ENCODE measurements around the gene CNP.
"Not testable (repeated sequence)": the region's sequence is repeated elsewhere in the genome, so short reads cannot be mapped to it uniquely, and the experiment has no call there.

The CNP gene

GRCh38 chr17:41919840-41920579 lies 46.6 kb upstream of the CNP start:
- H3K4me1 Mint-ChIP-seq = peaks cover 33% of the 10 kb centered on the region
- peak overlapping the region; percentile 92 to 96 (median 95) for H3K4me3 Mint-ChIP-seq
- H3K36me3 Mint-ChIP-seq (ENCODE audit: low read depth) = peaks cover 4% of the 10 kb centered on the region
- H3K9me3 Mint-ChIP-seq = no peaks in the 10 kb centered on the region
- TF ChIP-seq CTCF (IDR thresholded peaks at IDR 0.05; ENCODE audit: unreplicated experiment in 3 of 3) = no peak
- H3K27me3 Mint-ChIP-seq (ENCODE audit: low read depth) = no peaks in the 10 kb centered on the region
- H3K27ac Mint-ChIP-seq = peak overlapping the region; percentile 48 to 92 (median 88)

- H3K27me3 Mint-ChIP-seq (ENCODE audit: low read depth) = no peaks in the 10 kb centered on the region
- H3K36me3 Mint-ChIP-seq (ENCODE audit: low read depth) = peaks cover 4% of the 10 kb centered on the region
- no peaks in the 10 kb centered on the region for H3K9me3 Mint-ChIP-seq
- H3K4me1 Mint-ChIP-seq = peaks cover 28% of the 10 kb centered on the region
- no peak overlapping the region for H3K27ac Mint-ChIP-seq
- H3K4me3 Mint-ChIP-seq = no peak overlapping the region
- TF ChIP-seq CTCF (IDR thresholded peaks at IDR 0.05; ENCODE audit: unreplicated experiment in 3 of 3) = no peak
Measured at GRCh38 chr17:41920580-41920955, 46.0 kb upstream of the CNP start.

- no peaks in the 10 kb centered on the region for H3K9me3 Mint-ChIP-seq
- H3K27ac Mint-ChIP-seq = no peak overlapping the region
- no peaks in the 10 kb centered on the region for H3K36me3 Mint-ChIP-seq (ENCODE audit: low read depth)
- H3K4me3 Mint-ChIP-seq = no peak overlapping the region
- H3K27me3 Mint-ChIP-seq (ENCODE audit: low read depth) = no peaks in the 10 kb centered on the region
- no peak for TF ChIP-seq CTCF (IDR thresholded peaks at IDR 0.05; ENCODE audit: unreplicated experiment in 3 of 3)
- peaks cover 14% of the 10 kb centered on the region for H3K4me1 Mint-ChIP-seq
Measured at GRCh38 chr17:41925991-41926590, 40.5 kb upstream of the CNP start.

GRCh38 chr17:41928693-41929251 lies 37.8 kb upstream of the CNP start:
- no peaks in the 10 kb centered on the region for H3K36me3 Mint-ChIP-seq (ENCODE audit: low read depth)
- peaks cover 14% of the 10 kb centered on the region for H3K4me1 Mint-ChIP-seq
- TF ChIP-seq CTCF (IDR thresholded peaks at IDR 0.05; ENCODE audit: unreplicated experiment in 3 of 3) = no peak
- no peaks in the 10 kb centered on the region for H3K9me3 Mint-ChIP-seq
- peak overlapping the region in 2 of 3 experiments; percentile 88 to 91 for H3K4me3 Mint-ChIP-seq
- H3K27me3 Mint-ChIP-seq (ENCODE audit: low read depth) = no peaks in the 10 kb centered on the region
- H3K27ac Mint-ChIP-seq = peak overlapping the region in 1 of 3 experiments; percentile 85

- Mint-ChIP-seq H3K27me3 (ENCODE audit: low read depth) (no peaks in the 10 kb centered on the region), H3K4me1 (peaks cover 14% of the 10 kb centered on the region), H3K36me3 (ENCODE audit: low read depth) (no peaks in the 10 kb centered on the region), H3K27ac (peak within 1 kb of the TSS; percentile 85 to 96 (median 91)), H3K9me3 (no peaks in the 10 kb centered on the region), H3K4me3 (peak within 1 kb of the TSS; percentile 88 to 96 (median 91))
- TF ChIP-seq CTCF (IDR thresholded peaks at IDR 0.05; ENCODE audit: unreplicated experiment in 3 of 3) = peak; percentile 44 to 51 (median 50)
Measured at GRCh38 chr17:41930009-41930832, 36.4 kb upstream of the CNP start, which contains the start of gene ODAD4. Gene ODAD4 (plus strand): TSS chr17:41930617. CDS start chr17:41930724, 107 bp downstream.

GRCh38 chr17:41930833-41931156 lies 35.8 kb upstream of the CNP start:
- peak overlapping the region; percentile 85 to 96 (median 91) for H3K27ac Mint-ChIP-seq
- not testable (repeated sequence) for H3K36me3 Mint-ChIP-seq (ENCODE audit: low read depth)

GRCh38 chr17:41931715-41932114 lies 34.9 kb upstream of the CNP start:
- not testable (repeated sequence) for H3K9me3 Mint-ChIP-seq; H3K36me3 Mint-ChIP-seq (ENCODE audit: low read depth); H3K27me3 Mint-ChIP-seq (ENCODE audit: low read depth); H3K27ac Mint-ChIP-seq
- Mint-ChIP-seq H3K4me3 (peak overlapping the region; percentile 88 to 96 (median 91)), H3K4me1 (peaks cover 14% of the 10 kb centered on the region)

More at GRCh38 chr17:41930833-41931156, 35.8 kb upstream of the CNP start:
- Mint-ChIP-seq H3K4me1 (peaks cover 14% of the 10 kb centered on the region), H3K4me3 (peak overlapping the region; percentile 88 to 96 (median 91))
- H3K9me3 Mint-ChIP-seq; H3K27me3 Mint-ChIP-seq (ENCODE audit: low read depth): not testable (repeated sequence)
